IMR-90 (cell line): Measurements from ENCODE around the gene ADAMTS18. TPM values are rescaled to one million over a fixed set of nuclear protein-coding genes. Genes with fewer than 3 reads are reported as not detected.

Source experiments
- ATAC-seq: fragments of 200-7000 bp; cut with Tn5 transposase; 2 replicates; pipeline ENCODE4 v1.9.1; 2020; ENCODE audit warnings: low read depth, mild to moderate bottlenecking, moderate library complexity
- BruUV-seq: library from RNA; stranded (reverse); fragments of 400-500 nt; replicated peaks from 2 replicates; lab custom pipeline; 2021; lab: Mats Ljungman, UMichigan
- CTCF ChIA-PET: fragments of 300-600 bp; formaldehyde crosslinking; extraction: SDS; loops from one replicate; lab custom pipeline; 2021; ENCODE audit warnings: antibody characterized with exemption; lab: Yijun Ruan, JAX
- POLR2A ChIA-PET: fragments of 300-600 bp; sonication (Branson Sonifier 250); formaldehyde crosslinking; loops from one replicate; lab custom pipeline; 2022; ENCODE audit warnings: antibody characterized with exemption; ENCODE audit not compliant: unreplicated experiment; lab: Charles Lee
- DNase-seq: peaks from one replicate; pipeline ENCODE4 v3.0.0; 2013
- H2AFZ ChIP-seq: replicated peaks from 2 replicates; pipeline ENCODE3; 2013; ENCODE audit warnings: low read length, mild to moderate bottlenecking; ENCODE audit not compliant: poor library complexity
- H2AK5ac ChIP-seq: 2 replicates; pipeline ENCODE4 v1.6.1; 2013; ENCODE audit warnings: low read depth, low read length, inconsistent platforms
- H2AK9ac ChIP-seq: replicated peaks from 2 replicates; pipeline ENCODE3; 2013; ENCODE audit warnings: mild to moderate bottlenecking, low read depth, low read length, moderate library complexity; ENCODE audit not compliant: poor library complexity
- H2BK120ac ChIP-seq: 2 replicates; pipeline ENCODE4 v1.6.1; 2013; ENCODE audit warnings: low read depth, low read length, inconsistent platforms
- H2BK15ac ChIP-seq: 3 replicates; pipeline ENCODE4 v1.6.1; 2013; ENCODE audit warnings: low read depth, low read length, inconsistent platforms
- H2BK20ac ChIP-seq: 2 replicates; pipeline ENCODE4 v1.6.1; 2013; ENCODE audit warnings: low read depth, mild to moderate bottlenecking, inconsistent platforms, low read length, moderate library complexity
- H2BK5ac ChIP-seq: 2 replicates; pipeline ENCODE4 v1.6.1; 2013; ENCODE audit warnings: mild to moderate bottlenecking, low read depth, low read length, inconsistent platforms; ENCODE audit not compliant: poor library complexity, severe bottlenecking
- H3K14ac ChIP-seq: replicated peaks from 2 replicates; pipeline ENCODE4 v1.6.1; 2013; ENCODE audit warnings: low read depth, low read length, inconsistent platforms
- H3K18ac ChIP-seq: 2 replicates; pipeline ENCODE4 v1.6.1; 2013; ENCODE audit warnings: low read depth, low read length, control low read depth
- H3K23ac ChIP-seq: 2 replicates; pipeline ENCODE4 v1.6.1; 2013; ENCODE audit warnings: low read depth, low read length, inconsistent platforms
- H3K27ac ChIP-seq: 2 replicates; pipeline ENCODE4 v1.5.1; 2013; ENCODE audit warnings: mild to moderate bottlenecking, control low read depth, low read length; ENCODE audit not compliant: insufficient read depth
- H3K27me3 ChIP-seq: 2 replicates; pipeline ENCODE4 v1.6.1; 2013; ENCODE audit warnings: low read length; ENCODE audit not compliant: control insufficient read depth, insufficient read depth
- H3K36me3 ChIP-seq: 2 replicates; pipeline ENCODE4 v1.6.1; 2013; ENCODE audit warnings: low read length, mixed read lengths; ENCODE audit not compliant: control insufficient read depth, insufficient read depth
- H3K4ac ChIP-seq: 2 replicates; pipeline ENCODE4 v1.6.1; 2013; ENCODE audit warnings: low read depth, low read length, inconsistent platforms
- H3K4me1 ChIP-seq: 2 replicates; pipeline ENCODE4 v1.6.1; 2013; ENCODE audit warnings: low read length, mixed read lengths; ENCODE audit not compliant: control insufficient read depth, insufficient read depth
- H3K4me2 ChIP-seq: 2 replicates; pipeline ENCODE4 v1.6.1; 2013; ENCODE audit warnings: low read depth, mild to moderate bottlenecking, control low read depth, low read length, moderate library complexity
- H3K4me3 ChIP-seq: 2 replicates; pipeline ENCODE4 v1.5.1; 2013; ENCODE audit warnings: low read depth, mild to moderate bottlenecking, control low read depth, low read length, moderate library complexity; ENCODE audit not compliant: insufficient read depth
- H3K56ac ChIP-seq: 2 replicates; pipeline ENCODE4 v1.6.1; 2013; ENCODE audit warnings: low read length, inconsistent platforms; ENCODE audit not compliant: insufficient read depth; ENCODE audit errors: extremely low read depth
- H3K79me1 ChIP-seq, 2 experiments: 2 replicates each; pipeline ENCODE4 v1.6.1; 2013; ENCODE audit warnings: low read length in 2 of 2, inconsistent platforms in 1 of 2, low read depth in 1 of 2
- H3K9ac ChIP-seq: 2 replicates; pipeline ENCODE4 v1.6.1; 2013; ENCODE audit warnings: low read depth, low read length, control low read depth
- H3K9me1 ChIP-seq: 2 replicates; pipeline ENCODE4 v1.6.1; 2013; ENCODE audit warnings: low read length, inconsistent platforms; ENCODE audit not compliant: insufficient read depth
- H3K9me3 ChIP-seq: 2 replicates; pipeline ENCODE4 v1.6.1; 2013; ENCODE audit warnings: low read length; ENCODE audit not compliant: control insufficient read depth, insufficient read depth
- H4K20me1 ChIP-seq: 2 replicates; pipeline ENCODE4 v1.6.1; 2013; ENCODE audit warnings: low read length, inconsistent platforms; ENCODE audit not compliant: insufficient read depth
- H4K5ac ChIP-seq: 2 replicates; pipeline ENCODE4 v1.6.1; 2013; ENCODE audit warnings: mild to moderate bottlenecking, low read depth, low read length, control low read depth
- H4K8ac ChIP-seq, 2 experiments: 2 replicates each; pipeline ENCODE4 v1.6.1; 2013; ENCODE audit warnings: low read depth in 2 of 2, low read length in 2 of 2, control low read depth in 1 of 2, inconsistent platforms in 1 of 2
- H4K91ac ChIP-seq: 2 replicates; pipeline ENCODE4 v1.6.1; 2013; ENCODE audit warnings: low read depth, low read length, inconsistent platforms; ENCODE audit not compliant: insufficient read depth
- BHLHE40 ChIP-seq: fragments of 150-350 bp; IDR thresholded peaks from 2 replicates; pipeline ENCODE4 v1.6.1; 2016; ENCODE audit warnings: mild to moderate bottlenecking, low read depth, low read length
- MAZ ChIP-seq: IDR thresholded peaks from 2 replicates; pipeline ENCODE4 v1.6.1; 2012; ENCODE audit warnings: low read depth, mild to moderate bottlenecking, low read length, improper control_type of control experiment, moderate library complexity, borderline replicate concordance
- POLR2A ChIP-seq: IDR thresholded peaks from 2 replicates; pipeline ENCODE4 v1.6.1; 2012; ENCODE audit warnings: mild to moderate bottlenecking, low read depth, low read length
- RCOR1 ChIP-seq: IDR thresholded peaks from 2 replicates; pipeline ENCODE4 v1.6.1; 2012; ENCODE audit warnings: mild to moderate bottlenecking, low read length, improper control_type of control experiment; ENCODE audit not compliant: insufficient replicate concordance
- USF2 ChIP-seq: fragments of 150-350 bp; IDR thresholded peaks from 2 replicates; pipeline ENCODE4 v1.6.1; 2017; ENCODE audit warnings: mild to moderate bottlenecking, antibody characterized with exemption, low read length, low read depth
- WGBS, 2 experiments: methylation state at CpG; one replicate each; pipeline versions ENCODE4 v1.1.5 to v1.1.7; 2013; ENCODE audit warnings: missing lambda C conversion rate in 2 of 2; ENCODE audit not compliant: insufficient read length in 1 of 2; ENCODE audit errors: extremely low coverage in 2 of 2; 5-methylcytosine and 5-hydroxymethylcytosine counted together
- dilution Hi-C: fragments of 300-500 bp; cut with HindIII; formaldehyde crosslinking; loops from one replicate; pipeline ENCODE4 v1.14.3; 2018; ENCODE audit warnings: low sequenced_read_pairs; ENCODE audit not compliant: unreplicated experiment
- in situ Hi-C: fragments of 300-500 bp; cut with MboI; formaldehyde crosslinking; loops from 3 replicates; pipeline ENCODE4 v1.14.3; 2019; ENCODE audit warnings: low sequenced_read_pairs, inconsistent platforms, mixed read lengths
- intact Hi-C: fragments of 100-400 bp; cut with micrococcal nuclease; formaldehyde crosslinking; loops from 2 replicates; pipeline ENCODE4 v1.10.0; 2022
- polyA plus RNA-seq, 3 experiments: library from polyadenylated mRNA; depleted of rRNA; stranded (reverse); fragments of >200 nt; gene quantifications; 2 replicates each; pipeline ENCODE4 v1.2.3, GENCODE V29; 2012; ENCODE audit warnings: low replicate concordance in 1 of 3
- total RNA-seq: library from RNA; depleted of rRNA; stranded (reverse); fragments of >200 nt; gene quantifications from 2 replicates; pipeline ENCODE4 v1.2.3, GENCODE V29; 2012

Gene ADAMTS18
- total and polyA plus RNA-seq, 2 of the 4 experiments (the other 2 are of a cell fraction), result not detected

- Histone ChIP-seq H2AK9ac (no peak overlapping the region), H3K27ac (no peak overlapping the region), H2AFZ (no peak overlapping the region), H3K18ac (no peak overlapping the region), H2BK5ac (no peak overlapping the region), H2BK15ac (no peak overlapping the region), H4K8ac (no peak overlapping the region), H3K4me2 (no peak overlapping the region), H3K14ac (no peak overlapping the region), H3K23ac (no peak overlapping the region), H2AK5ac (no peak overlapping the region), H3K27me3 (no peaks in the 10 kb centered on the region), H3K9me3 (no peaks in the 10 kb centered on the region), H2BK120ac (no peak overlapping the region), H3K9me1 (no peaks in the 10 kb centered on the region), H3K36me3 (no peaks in the 10 kb centered on the region), H3K4me3 (no peak overlapping the region), H2BK20ac (no peak overlapping the region), H3K56ac (no peak overlapping the region), H4K20me1 (no peaks in the 10 kb centered on the region), H3K4ac (no peak overlapping the region), H3K79me1 (no peaks in the 10 kb centered on the region), H3K9ac (no peak overlapping the region), H4K91ac (no peak overlapping the region), H4K5ac (no peak overlapping the region), H3K4me1 (no peaks in the 10 kb centered on the region)
- intact Hi-C loops, result no loop called here
- DNase-seq (no peak), ATAC-seq (no peak)
- TF ChIP-seq MAZ, result no peak
- no peak for TF ChIP-seq USF2
- TF ChIP-seq RCOR1, result no peak
- no peak for TF ChIP-seq POLR2A
- TF ChIP-seq BHLHE40, result no peak
- 43% methylated on average over 2 of the region's 5 CpGs; no CpG with 5 or more reads in 1 of the 2 experiments for WGBS, 2 experiments
- dilution Hi-C loops, result no loop called here
- CTCF ChIA-PET, result no interaction called here
- POLR2A ChIA-PET, result no interaction called here
- no TSS peak for BruUV-seq
- in situ Hi-C loops, result no loop called here
Observed at GRCh38 chr16:77332792-77333191, 102.0 kb downstream of the ADAMTS18 start.
